OCI-LY1 (cell line): ENCODE data around the gene FLII.

ENCODE experiments used
- H2AFZ ChIP-seq: fragments of 200-600 bp; sonication (generic), shearing (Covaris generic); 2 replicates; pipeline ENCODE4 v1.6.0; 2014; ENCODE audit warnings: antibody characterized with exemption, mild to moderate bottlenecking, low read length
- H3F3A ChIP-seq: fragments of 200-600 bp; sonication (generic), shearing (Covaris generic); 2 replicates; pipeline ENCODE4 v1.6.0; 2014; ENCODE audit warnings: mild to moderate bottlenecking, antibody characterized with exemption, low read length, moderate library complexity; ENCODE audit not compliant: insufficient read depth
- H3K27ac ChIP-seq: fragments of 200-600 bp; sonication (generic); 2 replicates; pipeline ENCODE4 v1.5.1; 2014; ENCODE audit warnings: low read length, mixed run types, mild to moderate bottlenecking, low read depth; ENCODE audit not compliant: poor library complexity, severe bottlenecking
- H3K27me3 ChIP-seq: fragments of 200-600 bp; sonication (generic); 2 replicates; pipeline ENCODE4 v1.6.0; 2014; ENCODE audit warnings: antibody characterized with exemption, mild to moderate bottlenecking, low read length, moderate library complexity; ENCODE audit not compliant: insufficient read depth
- H3K36me3 ChIP-seq: fragments of 200-600 bp; sonication (generic); 2 replicates; pipeline ENCODE4 v1.6.1; 2014; ENCODE audit warnings: mild to moderate bottlenecking, antibody characterized with exemption, low read length, moderate library complexity, mixed read lengths; ENCODE audit not compliant: insufficient read depth
- H3K4me1 ChIP-seq: fragments of 200-600 bp; sonication (generic); 2 replicates; pipeline ENCODE4 v1.5.1; 2014; ENCODE audit warnings: mild to moderate bottlenecking, low read length, moderate library complexity; ENCODE audit not compliant: insufficient read depth, severe bottlenecking
- H3K4me2 ChIP-seq: fragments of 200-600 bp; sonication (generic), shearing (Covaris generic); 2 replicates; pipeline ENCODE4 v1.6.1; 2014; ENCODE audit warnings: low read length
- H3K4me3 ChIP-seq: fragments of 200-600 bp; sonication (generic); 2 replicates; pipeline ENCODE4 v1.5.1; 2014; ENCODE audit warnings: low read length, low read depth, mild to moderate bottlenecking, mixed read lengths; ENCODE audit not compliant: poor library complexity, severe bottlenecking
- H3K79me2 ChIP-seq: fragments of 200-600 bp; shearing (Covaris generic); 2 replicates; pipeline ENCODE4 v1.6.1; 2016; ENCODE audit warnings: mixed run types, low read length, mixed read lengths; ENCODE audit not compliant: insufficient read depth
- H3K9ac ChIP-seq: fragments of 200-600 bp; sonication (generic), shearing (Covaris generic); 2 replicates; pipeline ENCODE4 v1.6.1; 2014; ENCODE audit warnings: mild to moderate bottlenecking, low read length, mixed read lengths
- H3K9me2 ChIP-seq: fragments of 200-600 bp; sonication (generic), shearing (Covaris generic); 2 replicates; pipeline ENCODE4 v1.6.1; 2014; ENCODE audit warnings: low read depth, mild to moderate bottlenecking, low read length, mixed read lengths
- H3K9me3 ChIP-seq: fragments of 200-600 bp; shearing (Covaris generic); 2 replicates; pipeline ENCODE4 v1.6.1; 2014; ENCODE audit warnings: low read length, mixed read lengths
- H4K20me1 ChIP-seq: fragments of 200-600 bp; sonication (generic), shearing (Covaris generic); 2 replicates; pipeline ENCODE4 v1.6.0; 2016; ENCODE audit warnings: mild to moderate bottlenecking, low read length; ENCODE audit not compliant: insufficient read depth
- CTCF ChIP-seq: fragments of 200-600 bp; sonication (generic), shearing (Covaris generic); IDR thresholded peaks from 2 replicates; pipeline ENCODE4 v1.5.1; 2017; ENCODE audit warnings: mild to moderate bottlenecking, antibody characterized with exemption, low read length, moderate library complexity, mixed read lengths
- EZH2 ChIP-seq: fragments of 200-600 bp; sonication (generic), shearing (Covaris generic); IDR thresholded peaks from 2 replicates; pipeline ENCODE4 v1.8.0; 2017; ENCODE audit warnings: borderline replicate concordance, mixed run types, mild to moderate bottlenecking, antibody characterized with exemption, low read length, moderate library complexity, mixed read lengths

The FLII gene

GRCh38 chr17:18250259-18250658 lies 8.3 kb downstream of the FLII start:
- Histone ChIP-seq H3K9me2 (no peaks in the 10 kb centered on the region), H2AFZ (no peak overlapping the region), H3K9ac (no peak overlapping the region), H3K4me3 (no peak overlapping the region), H3K4me1 (no peaks in the 10 kb centered on the region), H3K27me3 (no peaks in the 10 kb centered on the region), H4K20me1 (no peaks in the 10 kb centered on the region), H3K79me2 (no peaks in the 10 kb centered on the region), H3K9me3 (no peaks in the 10 kb centered on the region), H3F3A (no peaks in the 10 kb centered on the region), H3K27ac (no peak overlapping the region), H3K4me2 (no peak overlapping the region), H3K36me3 (peaks cover 82% of the 10 kb centered on the region)
- TF ChIP-seq EZH2: no peak
- TF ChIP-seq CTCF: no peak

- Histone ChIP-seq H3F3A (no peaks in the 10 kb centered on the region), H3K9me3 (no peaks in the 10 kb centered on the region), H3K9ac (no peak overlapping the region), H3K27me3 (no peaks in the 10 kb centered on the region), H4K20me1 (no peaks in the 10 kb centered on the region), H3K4me1 (no peaks in the 10 kb centered on the region), H3K4me3 (no peak overlapping the region), H3K36me3 (peaks cover 73% of the 10 kb centered on the region), H3K27ac (no peak overlapping the region), H3K4me2 (no peak overlapping the region), H3K9me2 (no peaks in the 10 kb centered on the region), H3K79me2 (no peaks in the 10 kb centered on the region), H2AFZ (no peak overlapping the region)
- no peak for TF ChIP-seq CTCF
- no peak for TF ChIP-seq EZH2
Observed at GRCh38 chr17:18248811-18249210, 9.7 kb downstream of the FLII start.

- TF ChIP-seq EZH2 (no peak), CTCF (peak; percentile 82)
- no peaks in the 10 kb centered on the region for H3F3A ChIP-seq
- peaks cover 68% of the 10 kb centered on the region for H3K36me3 ChIP-seq
- no peaks in the 10 kb centered on the region for H4K20me1 ChIP-seq
- no peaks in the 10 kb centered on the region for H3K27me3 ChIP-seq
- H3K9me3 ChIP-seq: no peaks in the 10 kb centered on the region
- H3K4me3 ChIP-seq: no peak overlapping the region
- no peaks in the 10 kb centered on the region for H3K9me2 ChIP-seq
- H3K27ac ChIP-seq: no peak overlapping the region
- H3K4me1 ChIP-seq: no peaks in the 10 kb centered on the region
- H2AFZ ChIP-seq: no peak overlapping the region
- no peak overlapping the region for H3K4me2 ChIP-seq
- H3K79me2 ChIP-seq: no peaks in the 10 kb centered on the region
- no peak overlapping the region for H3K9ac ChIP-seq
Observed at GRCh38 chr17:18248300-18248731, 10.2 kb downstream of the FLII start.
